Activated T-helper 9 cell treated with anti-CD3 and anti-CD28 coated beads, Interleukin-2, amount 50 U/mL, for 16 hours (primary cell): ENCODE measurements around the gene GABARAPL1.
"Not testable (repeated sequence)": the region's sequence is repeated elsewhere in the genome, so short reads cannot be mapped to it uniquely, and the experiment has no call there.

Source experiments
- DNase-seq: peaks from one replicate; pipeline ENCODE4 v3.0.0-alpha.2; 2020; ENCODE audit warnings: low read depth

The GABARAPL1 gene

DNA sequence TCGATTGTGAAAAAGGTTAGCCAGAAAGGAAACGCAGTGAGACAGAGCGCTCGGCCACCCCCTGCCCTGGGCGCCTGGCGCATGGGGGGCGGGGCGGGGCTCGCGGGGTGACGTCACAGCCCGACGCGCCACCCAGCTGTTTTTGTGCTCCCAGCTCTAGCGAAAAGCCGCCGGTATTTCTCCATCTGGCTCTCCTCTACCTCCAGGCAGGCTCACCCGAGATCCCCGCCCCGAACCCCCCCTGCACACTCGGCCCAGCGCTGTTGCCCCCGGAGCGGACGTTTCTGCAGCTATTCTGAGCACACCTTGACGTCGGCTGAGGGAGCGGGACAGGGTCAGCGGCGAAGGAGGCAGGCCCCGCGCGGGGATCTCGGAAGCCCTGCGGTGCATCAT is at the start of gene GABARAPL1:
TSS of gene GABARAPL1 (plus strand) at position 139 of the 393 bp plus-strand sequence. CDS start at position 392, 253 bp downstream.
- DNase-seq = peak; percentile 69

DNA sequence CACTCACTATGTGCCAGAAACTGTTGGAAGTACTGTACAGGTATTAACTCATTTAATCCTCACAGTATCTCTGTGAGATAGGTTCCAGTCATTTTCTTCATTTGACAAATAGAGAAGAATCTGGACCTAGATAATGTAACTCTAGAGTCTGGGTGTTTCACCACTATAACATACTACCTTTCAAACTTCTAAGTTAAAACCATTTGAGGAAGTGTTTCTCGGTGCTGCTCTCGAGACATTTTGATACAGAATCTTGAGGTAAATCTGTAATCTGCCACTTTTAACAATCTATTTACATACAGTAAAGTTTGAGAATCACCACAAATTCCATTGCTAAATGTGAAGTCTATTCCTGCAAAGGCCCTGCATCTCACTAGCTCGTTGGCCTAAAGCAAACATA is 49.6 kb upstream of the GABARAPL1 start:
- DNase-seq = no peak

DNA sequence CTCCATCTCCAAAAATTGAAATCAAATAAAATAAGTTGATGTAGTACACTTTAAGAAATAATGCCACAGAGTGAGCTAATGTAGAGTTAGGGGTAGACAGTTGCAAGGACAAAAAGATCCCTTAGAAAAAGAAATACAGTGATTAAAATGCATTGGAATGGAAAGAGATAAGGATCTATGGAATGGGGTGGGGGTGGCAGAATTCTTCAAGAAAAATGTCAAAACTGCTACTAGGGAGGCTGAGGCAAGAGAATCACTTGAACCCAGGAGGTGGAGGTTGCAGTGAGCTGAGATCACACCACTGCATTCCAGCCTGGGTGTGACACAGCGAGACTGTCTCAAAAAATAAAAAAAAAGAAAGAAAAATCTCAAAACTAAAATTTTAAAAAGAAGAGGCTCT is 47.3 kb upstream of the GABARAPL1 start:
- DNase-seq = no peak

DNA sequence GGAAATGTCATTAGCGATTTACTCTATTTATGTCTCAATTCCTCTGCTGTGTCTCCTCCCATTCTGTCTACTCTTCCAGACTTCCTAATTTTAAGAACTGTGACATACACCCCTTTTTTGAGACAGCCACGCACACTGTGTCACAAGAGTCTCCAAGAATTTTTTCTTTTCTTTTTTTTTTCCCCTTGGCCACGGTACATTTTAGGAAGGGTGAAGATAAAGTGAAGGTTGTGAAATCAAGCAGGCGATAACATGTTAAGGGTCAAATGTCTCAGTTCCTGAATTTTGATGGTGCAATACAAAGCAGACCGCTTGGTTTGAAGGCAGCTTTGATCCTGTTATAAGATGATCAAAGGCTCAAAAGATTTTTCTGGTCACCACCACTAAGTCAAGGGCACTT is 45.1 kb upstream of the GABARAPL1 start:
- DNase-seq = no peak

DNA sequence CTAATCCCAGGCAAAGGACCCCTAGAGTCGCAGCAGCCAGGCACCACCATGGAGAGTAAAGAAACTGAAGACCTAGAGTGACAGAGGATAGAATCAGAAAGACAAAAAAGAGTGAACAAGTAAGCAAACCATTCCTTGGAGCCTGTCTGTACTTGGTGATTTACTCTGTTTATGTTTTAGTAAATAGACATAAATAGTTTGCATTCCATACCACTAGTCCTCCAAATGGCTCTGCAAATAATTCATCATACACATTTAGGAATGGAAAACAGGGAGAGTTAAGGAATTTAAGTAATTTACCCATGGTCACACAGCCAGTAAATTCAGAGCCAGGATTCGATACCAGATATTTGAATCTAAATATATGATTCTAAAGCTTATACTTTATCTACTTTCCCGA is 43.6 kb upstream of the GABARAPL1 start:
- DNase-seq = no peak

DNA sequence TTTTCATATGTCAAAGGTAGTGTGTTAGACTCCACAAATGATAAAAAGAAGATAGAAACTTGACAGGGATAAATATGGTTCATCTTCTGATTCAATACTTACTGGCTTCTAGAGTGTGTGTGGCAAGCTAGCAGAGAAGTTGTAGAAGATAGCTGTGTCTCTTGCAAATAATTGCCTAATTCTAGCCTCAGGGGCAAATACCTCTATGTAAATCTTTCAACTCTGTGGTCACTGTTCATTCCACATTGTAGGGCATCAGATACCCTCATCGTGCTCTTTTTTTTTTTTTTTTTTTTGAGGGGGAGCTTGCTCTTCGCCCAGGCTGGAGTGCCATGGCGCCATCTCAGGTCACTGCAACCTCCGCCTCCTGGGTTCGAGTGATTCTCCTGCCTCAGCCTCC is 42.5 kb upstream of the GABARAPL1 start:
- DNase-seq = no peak

DNA sequence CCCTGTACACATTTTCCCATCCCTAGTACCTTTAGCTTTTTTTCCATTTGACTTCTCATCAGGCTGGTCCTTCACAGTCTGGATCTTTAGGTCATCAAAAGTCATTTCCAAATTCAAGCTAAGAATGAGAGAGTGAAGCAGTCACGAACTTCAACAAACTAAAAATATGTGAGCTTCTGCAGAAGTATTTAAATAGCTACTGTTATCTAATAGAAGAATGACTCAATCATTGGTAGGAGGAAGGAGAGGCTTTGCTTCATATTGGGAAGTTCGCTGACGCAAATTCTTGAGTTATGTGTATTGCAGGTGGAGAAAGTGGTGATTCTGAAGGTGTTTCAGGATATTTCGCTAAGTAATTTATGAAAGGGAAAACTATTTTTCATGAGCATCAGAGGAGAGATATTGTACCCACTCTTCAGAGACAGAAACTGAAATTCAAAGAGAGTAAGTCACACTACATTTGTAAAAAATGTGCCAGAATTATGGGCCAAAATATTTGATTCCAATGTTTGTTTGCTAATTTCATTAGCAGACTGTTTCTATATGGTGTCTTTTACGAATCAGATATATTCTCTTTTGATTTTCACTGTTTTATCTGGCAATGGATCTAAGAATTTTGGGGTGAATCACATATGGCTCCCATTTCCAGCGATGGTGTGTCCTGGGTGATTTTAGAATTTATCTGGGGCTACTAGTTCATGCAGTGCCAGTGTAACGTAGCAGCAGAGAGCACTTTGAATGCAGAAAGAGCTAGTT is 40.5 kb upstream of the GABARAPL1 start, which contains the start of gene OLR1:
TSS of gene OLR1 (minus strand) at position 160 of the 756 bp plus-strand sequence. CDS start at position 105, 55 bp downstream.
- DNase-seq = no peak

DNA sequence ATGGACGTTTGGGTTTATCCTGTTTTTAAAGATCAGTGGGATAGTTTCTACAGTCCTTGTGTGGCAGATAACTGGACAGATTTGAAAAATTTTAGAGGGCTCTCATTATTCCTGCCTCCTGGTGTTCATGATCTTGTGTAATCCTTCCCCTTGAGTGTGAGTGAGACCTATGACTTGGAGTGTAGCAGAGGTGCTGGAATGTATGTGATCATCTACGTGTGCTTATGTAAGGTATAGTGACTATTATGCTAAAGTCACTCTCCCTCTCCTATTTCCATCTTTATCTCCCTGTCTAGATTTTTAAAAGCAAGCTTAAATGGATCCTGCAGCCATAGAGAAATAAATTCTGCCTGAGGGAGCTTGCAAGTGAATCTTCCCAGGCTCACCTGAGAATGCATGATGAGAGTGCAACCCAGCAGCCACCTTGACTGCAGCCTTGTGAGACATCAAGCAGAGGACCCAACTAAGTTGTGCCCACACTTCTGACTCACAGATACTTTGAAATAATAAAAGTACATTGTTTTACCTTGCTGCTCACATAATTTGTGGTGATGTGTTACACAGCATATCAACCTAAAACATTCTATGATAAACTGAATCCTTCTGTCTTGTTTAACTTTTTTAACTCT is 37.6 kb upstream of the GABARAPL1 start:
- DNase-seq = no peak

DNA sequence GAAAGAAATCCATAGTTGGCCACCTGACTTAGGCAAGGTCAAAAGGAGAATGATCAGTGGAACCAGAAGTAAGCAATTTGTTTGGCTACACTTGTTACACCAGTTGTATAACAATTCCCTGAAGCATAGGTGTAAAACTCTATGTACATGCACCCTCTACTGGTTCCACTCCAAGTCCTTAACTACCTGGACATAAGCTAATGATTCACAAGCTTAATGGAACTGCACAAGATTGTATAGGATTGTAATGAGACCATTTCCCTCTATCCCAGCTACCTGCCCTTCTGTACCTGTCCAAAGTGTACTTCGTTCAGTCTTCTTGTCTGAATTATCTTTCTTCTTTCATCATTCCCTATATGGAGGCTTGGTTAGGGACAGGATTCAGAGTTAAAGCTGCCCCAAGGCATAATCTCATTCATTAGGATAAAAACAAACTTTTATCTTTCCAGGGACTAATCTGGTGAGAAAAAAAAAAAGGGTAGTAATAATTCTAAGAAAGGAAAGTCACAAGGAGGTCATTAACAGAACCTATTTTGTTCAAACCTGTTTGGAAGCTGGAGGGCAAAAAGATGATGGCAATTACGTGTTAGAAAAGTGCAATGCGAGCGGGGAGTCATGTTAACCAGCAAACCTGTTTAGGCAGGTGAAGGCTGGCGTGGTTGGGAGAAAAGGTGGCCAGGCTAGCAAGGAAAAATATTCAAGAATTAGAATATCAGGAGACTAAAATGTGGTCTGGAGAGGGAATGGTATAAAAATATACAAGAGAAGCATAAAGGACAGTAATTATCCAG is 36.6 kb upstream of the GABARAPL1 start:
- DNase-seq = no peak

DNA sequence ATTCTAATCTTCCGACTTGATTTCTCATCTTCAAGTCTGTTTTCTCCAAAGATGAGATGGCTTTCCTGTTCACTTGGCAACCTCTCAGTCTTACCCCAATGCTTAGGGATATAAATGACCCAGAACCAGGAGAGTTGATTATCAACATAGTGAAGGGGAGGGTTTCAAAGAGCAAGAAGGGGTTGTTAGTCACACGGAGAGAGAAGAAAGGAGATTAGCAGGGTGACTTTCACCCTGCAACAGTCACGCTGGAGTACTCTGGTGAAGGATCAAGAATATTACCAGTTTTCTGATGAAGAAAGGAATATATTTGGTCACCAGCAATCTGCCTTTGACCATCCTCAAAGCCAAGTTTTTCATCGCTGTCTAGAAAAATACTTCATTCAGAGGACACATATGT is 33.9 kb upstream of the GABARAPL1 start, which contains the start of gene TMEM52B:
TSS of gene TMEM52B (plus strand) at position 212 of the 400 bp plus-strand sequence. CDS start 543 bp downstream, outside the sequence.
- no peak for DNase-seq

DNA sequence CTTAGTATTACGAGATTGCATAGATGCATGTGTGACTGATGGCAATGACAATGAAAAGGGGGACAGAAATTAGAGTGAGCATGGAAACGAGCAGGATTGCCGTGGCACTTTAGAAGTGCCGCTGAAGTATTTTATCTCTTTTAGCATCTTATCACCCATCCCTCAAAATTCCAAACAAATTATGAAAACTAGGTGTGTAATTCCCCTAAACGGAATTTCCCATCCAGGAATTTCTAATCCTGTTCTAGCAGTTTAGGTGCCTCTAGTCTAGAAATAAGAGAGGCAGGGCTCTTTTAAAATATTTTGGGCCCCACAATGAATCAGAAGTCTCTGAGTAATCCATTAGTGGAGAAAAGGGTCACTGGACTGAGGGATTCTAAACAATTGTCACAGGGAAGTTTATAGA is 32.9 kb upstream of the GABARAPL1 start:
- no peak for DNase-seq

DNA sequence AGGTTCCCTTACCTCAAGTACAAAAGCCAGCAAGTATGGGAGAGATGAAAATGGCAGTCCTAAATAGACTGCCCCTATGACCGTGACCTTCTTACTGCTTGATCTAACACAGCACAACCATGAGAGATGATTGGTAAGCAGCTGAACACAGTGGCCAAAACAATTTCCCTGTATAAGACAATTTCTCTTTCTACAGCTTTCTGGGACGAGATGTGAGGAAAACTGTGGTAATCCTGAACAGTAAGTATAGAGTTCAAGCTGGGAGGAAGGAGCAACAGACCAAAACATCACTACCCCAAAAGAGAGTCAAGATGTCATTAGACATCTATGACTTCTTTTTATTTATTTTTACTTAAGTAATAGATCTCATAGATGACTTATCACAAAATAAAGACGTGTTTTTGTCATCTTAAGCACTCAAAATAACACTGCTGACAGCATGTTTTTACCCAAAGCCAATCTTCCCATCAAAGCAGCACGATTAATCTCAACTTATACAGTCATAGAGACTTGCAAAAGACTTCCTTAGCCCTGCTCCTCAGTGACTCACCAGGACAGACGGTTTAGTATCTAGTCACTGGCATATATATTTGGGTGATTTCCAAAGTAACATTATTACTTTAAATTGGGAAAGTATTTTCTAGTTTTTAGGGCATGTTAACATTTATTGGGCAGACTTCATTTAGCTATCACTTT is 30.2 kb upstream of the GABARAPL1 start:
- DNase-seq = no peak

DNA sequence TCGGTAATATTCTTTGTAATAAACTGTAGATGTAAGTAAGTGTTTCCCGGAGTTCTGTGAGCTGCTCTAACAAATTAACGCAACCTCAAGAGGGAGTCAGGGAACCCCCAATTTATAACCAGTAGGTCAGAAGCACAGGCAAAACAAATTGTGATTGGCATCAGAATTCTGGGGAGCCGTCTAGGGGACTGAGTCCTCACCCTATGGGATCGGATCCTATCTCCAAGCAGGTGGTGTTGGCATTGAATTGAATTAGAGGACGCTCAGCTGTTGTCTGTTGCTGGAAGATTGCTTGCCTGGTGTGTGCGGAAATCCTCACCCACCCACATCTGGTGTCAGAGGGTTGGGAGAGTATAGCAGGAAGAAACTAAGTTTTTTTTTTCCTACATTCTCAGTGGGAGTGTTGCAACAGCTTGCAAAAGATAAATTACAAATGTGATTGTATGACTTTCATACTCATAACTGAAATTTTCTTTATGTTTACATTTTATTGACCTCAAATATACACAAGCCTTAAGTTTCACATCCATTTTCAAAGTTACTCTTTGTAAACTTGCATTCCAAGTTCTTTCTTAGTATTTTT is 28.3 kb upstream of the GABARAPL1 start:
- DNase-seq = no peak

DNA sequence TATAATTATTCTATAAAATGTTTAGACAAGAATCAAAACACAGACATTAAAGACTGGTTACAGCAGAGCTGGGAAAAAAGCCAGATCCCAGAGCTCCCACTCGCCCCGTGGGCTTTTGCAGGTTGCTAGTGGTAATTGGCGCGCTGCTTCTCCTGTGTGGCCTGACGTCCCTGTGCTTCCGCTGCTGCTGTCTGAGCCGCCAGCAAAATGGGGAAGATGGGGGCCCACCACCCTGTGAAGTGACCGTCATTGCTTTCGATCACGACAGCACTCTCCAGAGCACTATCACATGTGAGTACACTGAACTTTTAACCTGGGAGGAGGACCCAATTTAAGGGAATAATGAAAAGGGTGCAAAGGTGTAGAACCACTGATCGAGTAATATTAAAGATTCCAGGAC is 26.4 kb upstream of the GABARAPL1 start:
- no peak for DNase-seq

DNA sequence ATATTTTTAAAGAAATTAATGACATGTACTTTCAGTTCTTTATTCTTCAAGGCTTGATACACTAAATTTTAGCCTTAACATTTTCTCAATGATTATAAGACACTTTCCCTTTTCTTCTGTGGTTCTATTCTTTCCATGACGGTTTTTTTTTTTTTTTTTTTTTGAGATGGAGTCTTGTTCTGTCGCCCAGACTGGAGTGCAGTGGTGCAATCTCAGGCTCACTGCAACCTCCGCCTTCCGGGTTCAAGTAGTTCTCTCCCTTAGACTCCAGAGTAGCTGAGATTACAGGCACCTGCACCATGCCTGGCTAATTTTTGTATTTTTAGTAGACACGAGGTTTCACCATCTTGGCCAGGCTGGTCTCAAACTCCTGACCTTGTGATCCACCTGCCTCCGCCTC is 25.7 kb upstream of the GABARAPL1 start:
- not testable (repeated sequence) for DNase-seq

DNA sequence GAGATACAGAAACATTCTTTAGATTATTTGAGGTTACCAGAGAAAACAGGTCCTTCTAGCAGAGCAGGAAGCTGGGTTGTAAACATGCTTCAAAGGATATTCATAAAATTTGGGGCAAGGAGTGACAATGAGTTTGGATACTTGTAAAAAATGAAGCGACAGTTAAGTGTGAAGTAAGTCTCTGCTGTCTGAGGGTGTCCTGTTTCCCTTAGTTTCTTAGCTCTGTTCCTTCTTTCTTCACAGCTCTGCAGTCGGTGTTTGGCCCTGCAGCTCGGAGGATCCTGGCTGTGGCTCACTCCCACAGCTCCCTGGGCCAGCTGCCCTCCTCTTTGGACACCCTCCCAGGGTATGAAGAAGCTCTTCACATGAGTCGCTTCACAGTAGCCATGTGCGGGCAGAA is 23.0 kb upstream of the GABARAPL1 start:
- no peak for DNase-seq

DNA sequence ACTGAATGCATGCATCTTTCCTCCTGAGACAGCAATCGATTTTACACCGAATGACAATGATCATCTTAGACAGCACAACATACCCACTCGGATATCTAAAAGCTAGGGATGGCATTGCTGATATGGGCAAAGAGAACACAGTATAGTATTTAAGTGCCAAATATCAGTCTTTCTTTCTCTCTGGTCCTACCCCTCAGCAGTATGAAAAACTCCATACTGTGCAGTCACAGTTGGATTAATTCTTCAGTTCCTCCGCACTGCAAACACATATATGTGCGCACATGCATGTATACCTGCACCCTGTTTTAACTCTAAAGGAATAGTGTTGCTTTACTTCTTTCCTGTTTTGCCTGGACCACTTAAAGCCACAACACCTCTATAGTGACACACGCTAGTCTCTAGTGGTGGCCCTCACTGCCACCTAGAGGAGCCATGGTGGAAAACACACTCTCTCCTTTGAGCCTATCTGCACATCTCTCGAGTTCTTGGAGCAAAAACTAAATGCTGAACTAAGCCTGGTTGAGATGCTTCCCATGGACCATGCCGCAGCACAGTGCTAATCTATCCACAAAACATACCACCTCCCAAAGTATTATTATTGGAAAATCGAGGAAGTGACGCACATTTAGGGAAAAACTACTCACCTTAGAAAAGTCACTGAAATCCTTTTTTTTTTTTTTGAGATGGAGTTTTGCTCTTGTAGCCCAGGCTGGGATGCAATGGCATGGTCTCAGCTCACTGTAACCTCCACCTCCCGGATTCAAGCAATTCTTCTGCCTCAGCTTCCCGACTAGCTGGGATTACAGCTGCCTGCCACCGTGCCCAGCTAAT is 21.9 kb upstream of the GABARAPL1 start:
- DNase-seq = peak; percentile 16

DNA sequence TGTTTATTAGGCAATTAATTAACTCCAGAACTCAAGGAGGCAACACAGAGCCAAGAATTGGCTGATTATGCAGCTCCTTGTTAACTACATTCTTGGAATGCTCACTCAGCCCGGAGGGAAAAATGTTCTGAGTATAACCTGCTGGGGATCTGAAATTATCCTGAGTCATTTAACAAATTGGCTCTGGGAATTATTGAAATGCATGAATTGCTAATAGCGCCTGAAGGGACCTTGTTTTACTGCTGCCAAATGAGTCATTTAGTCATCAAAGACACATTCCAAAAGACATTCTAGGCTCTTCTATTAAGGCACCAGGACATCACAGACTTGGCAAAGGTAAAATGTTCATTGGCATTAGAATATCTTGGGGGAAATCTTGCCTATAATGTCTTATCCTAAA is 20.8 kb upstream of the GABARAPL1 start:
- no peak for DNase-seq

DNA sequence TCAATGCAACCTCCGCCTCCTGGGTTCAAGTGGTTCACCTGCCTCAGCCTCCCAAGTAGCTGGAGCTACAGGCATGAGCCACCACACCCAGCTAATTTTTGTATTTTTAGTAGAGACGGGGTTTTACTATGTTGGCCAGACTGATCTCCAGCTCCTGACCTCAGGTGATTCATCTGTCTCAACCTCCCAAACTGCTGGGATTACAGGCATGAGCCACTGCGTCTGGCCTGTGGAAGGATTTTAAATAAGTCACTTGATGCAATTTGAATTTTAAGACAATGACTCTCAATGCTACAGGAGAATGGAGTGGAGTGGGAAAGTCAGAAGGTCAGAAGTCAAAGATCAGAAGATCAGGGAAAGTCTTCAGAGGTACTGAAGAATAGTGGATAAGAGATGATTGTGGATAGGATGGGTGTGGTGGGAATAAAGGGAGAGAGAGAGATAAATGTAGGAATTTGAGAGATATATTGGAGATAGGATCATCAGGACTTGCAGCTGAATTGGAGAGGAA is 18.5 kb upstream of the GABARAPL1 start:
- DNase-seq = no peak

DNA sequence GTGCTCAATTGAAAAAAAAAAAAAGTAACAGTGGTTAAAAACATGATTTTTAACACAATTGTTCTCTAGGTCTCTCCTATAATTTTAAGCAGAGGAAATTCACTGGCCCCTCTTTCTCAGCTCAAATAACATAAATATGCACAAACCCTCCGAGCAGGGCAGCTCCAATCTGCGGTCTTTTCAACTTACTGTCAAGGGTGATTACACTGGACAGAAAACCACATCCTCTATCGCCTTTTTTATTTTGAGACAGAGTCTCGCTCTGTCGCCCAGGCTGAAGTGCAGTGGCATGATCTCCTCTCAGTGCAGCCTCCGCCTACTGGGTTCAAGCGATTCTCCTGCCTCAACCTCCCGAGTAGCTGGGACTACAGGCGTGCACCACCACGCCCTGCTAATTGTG is 16.5 kb upstream of the GABARAPL1 start:
- DNase-seq = no peak

DNA sequence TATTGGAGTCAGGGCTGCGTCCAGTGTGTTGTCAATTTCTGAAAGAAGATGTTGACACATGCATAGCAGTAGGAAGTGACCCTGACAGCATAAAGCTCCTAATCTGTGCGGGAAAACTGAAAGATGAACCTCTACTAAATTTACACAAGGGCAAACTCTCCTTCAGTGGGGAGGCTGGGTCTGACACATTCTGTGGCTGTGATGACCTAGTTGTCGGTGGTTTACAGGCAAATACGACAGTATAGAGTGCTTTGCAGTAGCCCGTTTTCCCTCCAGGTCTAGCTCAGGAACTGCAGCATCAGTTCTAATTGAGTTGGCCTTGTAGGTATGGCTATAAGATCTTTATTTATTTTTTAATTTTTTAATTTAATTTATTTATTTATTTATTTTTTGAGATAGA is 14.8 kb upstream of the GABARAPL1 start:
- no peak for DNase-seq
